ENCODE measurements around the gene MSH2.
A peak's percentile ranks its signal among the peaks of the same experiment; 100 is the strongest.

MSH2 gene

GRCh38 chr2:47486841-47487497, 84.0 kb downstream of the MSH2 start:
- in situ Hi-C loops (cut with MboI; ENCODE audit: low pct_unique_long_range_greater_than_20kb, low sequenced_read_pairs, unreplicated experiment) = no loop called here
- TF ChIP-seq CTCF (IDR thresholded peaks at IDR 0.05; ENCODE audit: extremely low read depth, insufficient read depth, missing control alignments) = no peak
- peak; percentile 34 for DNase-seq (ENCODE audit: low spot score)

DNA sequence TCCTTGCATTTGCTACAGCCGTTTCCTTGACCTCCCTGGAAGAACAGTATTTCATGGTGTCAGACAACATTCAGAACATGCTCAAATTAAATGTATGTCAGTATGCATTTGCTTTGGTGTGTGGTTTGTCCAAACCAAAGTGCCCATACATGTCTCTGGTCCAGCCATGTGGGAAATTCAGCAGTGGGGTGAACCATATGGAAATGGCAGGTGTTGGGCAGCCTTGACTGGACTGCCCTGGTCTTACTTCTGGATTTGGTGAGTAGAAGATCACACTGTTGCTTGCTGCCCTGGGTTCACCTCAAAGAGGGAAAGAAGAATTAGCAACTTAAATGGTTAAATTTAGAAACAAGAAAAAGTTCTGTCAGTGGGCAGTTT, 84.5 kb downstream of the MSH2 start:
- DNase-seq (ENCODE audit: low spot score) = no peak
- no peak for TF ChIP-seq CTCF (IDR thresholded peaks at IDR 0.05; ENCODE audit: extremely low read depth, insufficient read depth, missing control alignments)
- in situ Hi-C loops (cut with MboI; ENCODE audit: low pct_unique_long_range_greater_than_20kb, low sequenced_read_pairs, unreplicated experiment) = no loop called here

DNA sequence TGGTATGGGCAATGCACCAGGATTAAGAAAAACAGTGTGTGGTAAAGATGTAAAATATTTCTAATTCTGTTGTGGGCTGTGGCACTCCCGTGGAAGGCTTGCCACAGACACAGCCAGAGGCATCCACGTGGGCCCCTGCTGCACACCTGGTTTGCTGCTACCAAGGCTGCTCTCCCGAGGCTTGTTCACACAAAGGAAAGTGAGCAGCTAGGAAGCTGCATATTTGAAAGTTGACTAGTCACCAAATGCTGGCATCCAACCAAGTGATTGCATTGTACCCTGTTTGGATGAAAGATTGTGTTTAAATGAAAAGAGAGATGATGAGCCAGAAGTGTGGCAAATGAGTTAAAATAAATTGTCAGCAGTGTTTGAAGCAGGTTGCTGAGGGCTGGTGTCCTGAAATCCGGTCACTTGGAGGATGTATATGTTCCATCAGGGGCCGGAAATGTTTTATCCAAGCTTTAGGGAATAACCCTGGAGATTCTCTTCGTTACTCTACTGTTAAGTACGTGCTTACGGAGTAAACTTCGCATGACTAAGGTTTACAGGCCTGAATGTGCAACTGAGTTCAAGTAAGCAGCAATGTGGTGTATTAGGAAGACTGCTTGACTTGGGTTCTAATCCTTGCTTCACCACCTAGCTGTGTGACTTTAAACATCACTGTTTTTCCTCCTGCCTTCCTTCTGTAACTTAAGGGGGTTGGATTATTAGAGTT, 86.1 kb downstream of the MSH2 start:
- DNase-seq (ENCODE audit: low spot score) = no peak
- TF ChIP-seq CTCF (IDR thresholded peaks at IDR 0.05; ENCODE audit: extremely low read depth, insufficient read depth, missing control alignments) = no peak
- in situ Hi-C loops (cut with MboI; ENCODE audit: low pct_unique_long_range_greater_than_20kb, low sequenced_read_pairs, unreplicated experiment) = no loop called here

DNA sequence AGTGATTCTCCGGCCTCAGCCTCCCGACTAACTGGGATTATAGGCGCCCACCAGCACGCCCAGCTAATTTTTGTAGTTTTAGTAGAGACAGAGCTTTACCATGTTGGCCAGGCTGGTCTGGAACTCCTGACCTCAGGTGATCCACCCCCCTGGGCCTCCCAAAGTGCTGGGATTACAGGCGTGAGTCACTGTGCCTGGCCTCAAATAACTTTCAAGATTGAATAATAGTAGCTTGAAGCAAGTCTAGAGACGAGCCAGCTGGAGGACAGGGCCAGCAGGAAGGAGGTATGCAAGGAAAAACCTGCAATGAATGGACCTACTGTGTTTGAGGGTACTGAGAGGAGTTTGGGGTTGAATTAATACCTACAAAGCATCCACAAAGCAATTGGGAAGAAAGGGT, 87.5 kb downstream of the MSH2 start:
- no peak for DNase-seq (ENCODE audit: low spot score)
- in situ Hi-C loops (cut with MboI; ENCODE audit: low pct_unique_long_range_greater_than_20kb, low sequenced_read_pairs, unreplicated experiment) = no loop called here
- no peak for TF ChIP-seq CTCF (IDR thresholded peaks at IDR 0.05; ENCODE audit: extremely low read depth, insufficient read depth, missing control alignments)

- TF ChIP-seq CTCF (IDR thresholded peaks at IDR 0.05; ENCODE audit: extremely low read depth, insufficient read depth, missing control alignments) = no peak
- in situ Hi-C loops (cut with MboI; ENCODE audit: low pct_unique_long_range_greater_than_20kb, low sequenced_read_pairs, unreplicated experiment) = no loop called here
- no peak for DNase-seq (ENCODE audit: low spot score)
Measured at GRCh38 chr2:47493317-47494035, 90.5 kb downstream of the MSH2 start.

DNA sequence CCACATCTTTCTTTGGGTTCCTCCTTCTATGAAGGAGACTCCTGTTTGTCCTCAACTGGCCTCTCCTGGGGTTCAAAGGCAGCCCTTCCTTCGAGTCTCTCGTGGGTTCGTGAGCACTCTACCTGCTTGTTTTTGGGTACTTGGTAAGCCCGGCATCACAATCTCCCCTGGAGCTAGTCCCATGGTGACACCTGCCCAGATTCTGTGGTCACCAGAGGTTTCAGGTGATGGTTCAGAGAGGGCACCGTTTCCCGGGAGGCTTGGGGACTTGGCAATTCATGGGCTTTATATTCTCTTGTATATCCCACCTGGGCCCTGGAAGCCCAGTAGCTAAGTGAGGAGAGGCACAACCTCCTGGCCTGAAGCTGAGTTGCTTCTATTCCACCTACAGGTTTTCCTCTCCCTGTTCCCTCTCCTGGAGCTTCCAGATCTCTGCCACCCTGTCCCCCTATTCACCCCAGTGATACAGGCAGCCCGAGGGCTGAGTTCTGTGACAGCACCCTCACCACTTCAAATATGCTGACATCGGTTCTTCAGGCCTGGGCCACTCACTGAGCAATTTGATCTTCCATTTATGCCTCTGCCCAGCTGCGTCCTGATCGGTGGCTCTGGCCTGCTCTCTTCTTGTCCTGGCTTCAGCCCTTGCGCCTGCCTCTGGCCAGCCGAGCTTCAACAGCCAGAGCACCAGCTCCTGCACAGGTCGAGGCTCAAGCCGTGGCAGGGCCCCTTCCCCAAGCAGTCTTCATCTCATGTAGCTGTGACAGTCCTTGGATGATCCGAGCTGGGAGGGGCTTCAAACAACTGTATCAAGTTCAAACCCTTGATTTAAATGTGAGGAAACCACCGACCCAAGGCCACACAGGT, 91.5 kb downstream of the MSH2 start:
- DNase-seq (ENCODE audit: low spot score) = no peak
- in situ Hi-C loops (cut with MboI; ENCODE audit: low pct_unique_long_range_greater_than_20kb, low sequenced_read_pairs, unreplicated experiment) = no loop called here
- no peak for TF ChIP-seq CTCF (IDR thresholded peaks at IDR 0.05; ENCODE audit: extremely low read depth, insufficient read depth, missing control alignments)
